HUES6 (cell line): ENCODE data around the gene SCRN1.

ENCODE experiments used
- H3K27ac ChIP-seq: 2 replicates; pipeline ENCODE4 v1.7.0; 2013; ENCODE audit warnings: low read depth, mild to moderate bottlenecking, low read length, inconsistent platforms
- H3K27me3 ChIP-seq: 2 replicates; pipeline ENCODE4 v1.6.1; 2013; ENCODE audit warnings: low read length; ENCODE audit not compliant: control insufficient read depth, insufficient read depth
- H3K36me3 ChIP-seq: 2 replicates; pipeline ENCODE4 v1.6.1; 2013; ENCODE audit warnings: low read length; ENCODE audit not compliant: control insufficient read depth, insufficient read depth
- H3K4me1 ChIP-seq: 2 replicates; pipeline ENCODE4 v1.6.1; 2013; ENCODE audit warnings: low read length; ENCODE audit not compliant: control insufficient read depth, insufficient read depth
- H3K4me3 ChIP-seq: 2 replicates; pipeline ENCODE4 v1.5.1; 2013; ENCODE audit warnings: low read depth, low read length
- H3K9ac ChIP-seq: one replicate; pipeline ENCODE4 v1.6.1; 2013; ENCODE audit warnings: mild to moderate bottlenecking, low read length
- H3K9me3 ChIP-seq: 2 replicates; pipeline ENCODE4 v1.6.1; 2013; ENCODE audit warnings: low read depth, low read length; ENCODE audit not compliant: control insufficient read depth, insufficient read depth

The SCRN1 gene

DNA sequence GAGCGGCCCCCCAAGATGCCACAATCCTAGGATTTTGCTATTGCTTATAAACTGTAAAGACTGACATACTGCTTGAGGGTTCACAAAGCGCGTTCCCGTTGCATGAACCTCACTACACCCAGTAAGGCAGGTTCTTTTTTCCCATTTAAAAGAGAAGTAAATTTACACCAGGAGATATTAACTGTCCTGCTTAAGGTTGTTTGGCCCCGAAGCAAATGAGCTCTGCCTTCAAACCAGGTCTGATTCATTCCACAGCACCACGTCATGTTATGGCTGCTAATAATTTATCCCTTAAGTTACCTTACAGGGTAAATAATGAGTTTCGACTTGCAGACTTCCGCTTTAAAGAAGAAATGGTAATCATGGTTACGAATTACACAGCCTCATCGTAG is 37.5 kb upstream of the SCRN1 start:
- H3K27me3 ChIP-seq, result no peaks in the 10 kb centered on the region
- H3K36me3 ChIP-seq, result peaks cover 5% of the 10 kb centered on the region
- H3K9me3 ChIP-seq, result no peaks in the 10 kb centered on the region
- H3K9ac ChIP-seq, result peak overlapping the region; percentile 76
- H3K27ac ChIP-seq, result peak overlapping the region; percentile 17; the same call in 1 of the 2 replicates
- H3K4me1 ChIP-seq, result peaks cover 27% of the 10 kb centered on the region
- peak overlapping the region; percentile 80 for H3K4me3 ChIP-seq

DNA sequence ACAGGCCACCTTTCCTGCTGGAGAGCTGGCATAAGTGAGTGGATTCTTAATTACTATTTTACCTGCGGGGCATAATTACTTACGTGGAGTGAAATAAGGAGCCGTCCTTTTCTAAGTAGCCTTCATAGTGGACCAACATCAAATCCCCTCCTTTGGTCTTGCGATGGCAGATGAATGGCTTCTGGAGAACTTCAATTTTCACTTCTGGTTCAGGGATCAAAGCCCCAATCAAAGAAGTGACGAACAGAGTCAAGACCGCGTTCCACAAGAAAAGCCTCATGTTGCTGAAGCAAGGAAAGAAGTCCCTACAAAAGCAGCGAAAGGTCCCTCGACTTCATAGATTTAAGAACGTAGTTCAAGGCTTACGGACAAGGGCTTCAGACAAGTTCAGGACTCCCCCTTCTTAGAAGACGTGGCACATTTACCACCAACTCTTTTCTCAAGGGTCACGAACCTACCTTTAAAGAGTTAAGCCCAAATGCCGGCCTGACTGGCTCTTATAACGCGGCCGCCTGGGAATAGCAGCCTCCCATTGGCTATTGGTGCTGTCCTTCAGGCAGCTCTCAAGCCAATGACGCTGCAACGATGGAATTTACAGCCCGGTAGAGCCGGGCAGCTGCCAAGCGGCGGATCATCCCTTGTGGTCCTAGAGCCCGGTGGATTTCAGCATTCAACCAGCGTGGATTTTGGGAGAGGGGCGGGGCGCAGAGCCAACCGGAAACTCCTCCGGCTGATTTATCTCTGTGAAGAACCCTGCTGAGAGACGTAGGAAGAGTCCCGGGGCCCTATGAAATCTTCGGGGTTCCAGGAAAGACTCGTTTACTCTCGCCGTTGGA is 36.8 kb upstream of the SCRN1 start, which contains the start of gene FKBP14:
Gene FKBP14 (minus strand): TSS at position 474 of the 836 bp plus-strand sequence. CDS start 194 bp downstream, at position 280.
- Histone ChIP-seq H3K36me3 (peaks cover 9% of the 10 kb centered on the region), H3K9ac (peak within 1 kb of the TSS; percentile 80), H3K4me3 (peak within 1 kb of the TSS; percentile 80), H3K4me1 (peaks cover 26% of the 10 kb centered on the region), H3K9me3 (no peaks in the 10 kb centered on the region), H3K27me3 (no peaks in the 10 kb centered on the region), H3K27ac (peak within 1 kb of the TSS; percentile 59)

DNA sequence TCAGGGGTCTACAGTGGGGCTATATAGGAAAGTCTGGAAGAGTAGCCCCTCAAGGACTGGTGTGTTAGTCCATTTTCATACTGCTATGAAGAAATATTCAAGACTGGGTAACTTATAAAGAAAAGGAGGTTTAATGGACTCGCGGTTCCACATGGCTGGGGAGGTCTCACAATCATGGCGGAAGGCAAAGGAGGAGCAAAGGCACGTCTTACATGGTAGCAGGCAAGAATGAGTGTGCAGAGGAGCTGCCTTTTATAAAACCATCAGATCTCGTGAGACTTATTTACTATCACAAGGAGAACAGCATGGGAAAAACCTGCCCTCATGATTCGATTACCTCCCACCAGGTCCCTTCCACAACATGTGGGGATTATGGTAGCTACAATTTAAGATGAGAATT is 33.9 kb upstream of the SCRN1 start:
- H3K4me1 ChIP-seq, result peaks cover 8% of the 10 kb centered on the region
- no peak overlapping the region for H3K9ac ChIP-seq
- peak overlapping the region; percentile 8; the same call in 1 of the 2 replicates for H3K4me3 ChIP-seq
- H3K27ac ChIP-seq, result no peak overlapping the region
- peaks cover 20% of the 10 kb centered on the region for H3K36me3 ChIP-seq
- no peaks in the 10 kb centered on the region for H3K9me3 ChIP-seq
- H3K27me3 ChIP-seq, result no peaks in the 10 kb centered on the region

DNA sequence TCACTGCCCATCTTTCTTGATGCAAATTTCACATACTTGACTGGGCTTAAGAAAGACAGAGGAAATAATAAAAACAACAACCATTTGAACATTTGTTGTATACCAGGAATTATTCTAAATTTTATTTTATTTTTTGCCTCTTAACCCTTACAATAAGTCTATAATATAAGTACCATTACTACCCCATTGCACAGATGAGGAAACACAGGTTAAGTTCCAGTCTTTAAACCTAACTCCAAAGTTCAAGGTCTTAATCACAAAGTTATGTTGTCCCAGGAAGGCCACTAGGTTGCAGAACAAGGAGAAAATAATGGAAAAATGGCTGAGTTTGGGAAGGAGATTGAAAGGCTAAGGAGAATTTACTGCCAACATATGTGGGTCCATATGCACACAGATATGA is 33.4 kb upstream of the SCRN1 start:
- Histone ChIP-seq H3K4me1 (peaks cover 8% of the 10 kb centered on the region), H3K4me3 (no peak overlapping the region), H3K27ac (no peak overlapping the region), H3K27me3 (no peaks in the 10 kb centered on the region), H3K36me3 (peaks cover 25% of the 10 kb centered on the region), H3K9ac (no peak overlapping the region), H3K9me3 (no peaks in the 10 kb centered on the region)

DNA sequence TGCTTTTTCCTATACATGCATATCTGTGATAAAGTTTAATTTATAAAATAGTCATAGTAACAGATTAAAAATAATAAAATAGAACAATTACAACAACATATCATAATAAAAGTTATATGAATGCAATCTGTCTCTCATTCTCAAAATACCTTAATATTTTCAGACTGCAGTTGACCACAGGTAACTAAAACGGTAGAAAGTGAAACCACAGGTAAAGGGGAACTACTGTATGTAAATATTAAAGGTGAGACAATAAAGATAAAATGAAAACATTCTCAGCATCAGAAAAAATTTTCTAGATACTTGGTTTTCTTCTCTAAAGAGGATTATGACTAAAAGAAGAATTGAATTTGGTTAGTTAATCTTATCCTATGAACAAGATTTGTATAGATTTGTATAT is 30.9 kb upstream of the SCRN1 start:
- Histone ChIP-seq H3K36me3 (peaks cover 38% of the 10 kb centered on the region), H3K4me1 (peaks cover 8% of the 10 kb centered on the region), H3K4me3 (no peak overlapping the region)

DNA sequence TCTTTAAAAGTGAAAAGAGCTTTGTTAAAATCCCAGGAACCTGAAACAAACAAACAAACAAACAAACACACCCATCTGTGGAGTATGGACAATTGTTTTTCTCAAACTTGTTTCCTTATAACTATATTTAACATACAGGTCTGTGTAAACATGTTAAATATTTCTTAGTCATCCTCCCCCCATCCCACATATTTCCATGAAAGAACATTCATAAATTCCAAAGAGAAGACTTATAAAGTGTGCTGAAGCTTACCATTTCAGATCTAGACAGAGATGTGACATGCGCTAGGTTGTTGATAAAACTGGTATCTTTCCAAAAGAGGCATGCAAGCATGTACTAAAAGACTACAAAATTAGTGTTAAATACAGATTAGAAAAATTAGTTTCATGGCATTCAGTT is 30.4 kb upstream of the SCRN1 start:
- Histone ChIP-seq H3K27ac (no peak overlapping the region), H3K4me1 (peaks cover 3% of the 10 kb centered on the region), H3K4me3 (no peak overlapping the region), H3K27me3 (no peaks in the 10 kb centered on the region), H3K9me3 (no peaks in the 10 kb centered on the region), H3K36me3 (peaks cover 40% of the 10 kb centered on the region), H3K9ac (no peak overlapping the region)

More for the DNA sequence above, 30.9 kb upstream of the SCRN1 start:
- H3K27me3 ChIP-seq, result no peaks in the 10 kb centered on the region
- no peak overlapping the region for H3K27ac ChIP-seq
- no peaks in the 10 kb centered on the region for H3K9me3 ChIP-seq
- no peak overlapping the region for H3K9ac ChIP-seq

DNA sequence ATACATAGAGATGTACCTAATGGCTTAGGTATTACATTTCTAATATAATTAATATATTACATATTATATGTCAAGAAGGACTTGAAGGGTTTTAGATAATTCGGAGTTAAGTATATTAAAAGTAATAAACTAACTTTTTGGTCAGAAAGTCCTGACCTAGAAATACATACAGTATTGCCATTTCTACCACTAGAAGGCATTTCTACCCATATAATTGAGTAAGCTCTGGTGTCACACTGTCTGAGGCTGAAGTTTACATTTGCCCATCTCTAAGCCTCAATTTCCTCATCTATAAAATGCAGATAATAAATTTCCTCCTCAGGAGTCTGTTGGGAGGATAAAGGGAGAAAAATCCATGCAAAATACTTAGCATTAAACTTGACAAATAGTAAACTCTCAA is 29.8 kb upstream of the SCRN1 start:
- H3K4me3 ChIP-seq, result no peak overlapping the region
- no peaks in the 10 kb centered on the region for H3K4me1 ChIP-seq
- no peaks in the 10 kb centered on the region for H3K27me3 ChIP-seq
- H3K9ac ChIP-seq, result no peak overlapping the region
- no peak overlapping the region for H3K27ac ChIP-seq
- H3K9me3 ChIP-seq, result no peaks in the 10 kb centered on the region
- peaks cover 46% of the 10 kb centered on the region for H3K36me3 ChIP-seq

DNA sequence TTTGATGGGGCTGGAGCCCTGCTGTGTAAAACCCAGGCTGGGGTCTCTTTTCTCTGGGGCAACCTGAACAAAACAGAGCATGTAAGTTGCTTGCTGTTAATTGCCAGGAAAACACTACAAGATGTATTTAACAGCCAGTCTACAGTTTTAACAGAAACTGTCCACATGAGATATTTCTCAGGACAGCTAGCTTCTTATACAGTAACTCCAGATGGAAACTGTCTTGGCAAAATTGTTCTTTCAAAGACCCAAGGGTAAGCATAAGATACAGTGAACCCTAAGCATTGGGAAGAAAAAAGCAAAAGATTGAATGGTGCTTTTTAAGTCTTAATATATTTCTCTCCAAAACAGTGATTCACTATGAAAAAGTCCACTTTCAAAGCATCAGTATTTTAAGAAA is 28.9 kb upstream of the SCRN1 start:
- no peak overlapping the region for H3K9ac ChIP-seq
- H3K9me3 ChIP-seq, result no peaks in the 10 kb centered on the region
- H3K4me3 ChIP-seq, result no peak overlapping the region
- no peak overlapping the region for H3K27ac ChIP-seq
- no peaks in the 10 kb centered on the region for H3K4me1 ChIP-seq
- peaks cover 55% of the 10 kb centered on the region for H3K36me3 ChIP-seq
- H3K27me3 ChIP-seq, result no peaks in the 10 kb centered on the region

DNA sequence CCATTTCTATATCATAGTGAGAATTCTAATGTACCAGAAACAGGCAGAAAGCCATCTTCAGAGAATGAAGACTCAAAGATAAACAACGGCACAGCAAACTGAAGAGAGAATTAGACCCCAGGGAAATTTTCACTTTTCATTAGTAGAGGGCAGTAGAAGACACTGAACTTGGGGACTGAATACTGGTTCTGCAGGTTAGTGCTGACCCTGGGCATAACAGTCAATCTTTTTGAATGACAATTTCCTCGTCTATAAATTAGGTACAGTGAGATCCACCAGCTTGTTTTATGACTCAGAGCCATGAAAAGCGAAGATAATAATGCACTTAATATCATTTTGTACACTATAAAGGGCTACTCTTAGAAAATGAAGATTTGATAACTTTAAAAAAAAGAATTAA is 23.2 kb upstream of the SCRN1 start:
- peaks cover 32% of the 10 kb centered on the region for H3K36me3 ChIP-seq

DNA sequence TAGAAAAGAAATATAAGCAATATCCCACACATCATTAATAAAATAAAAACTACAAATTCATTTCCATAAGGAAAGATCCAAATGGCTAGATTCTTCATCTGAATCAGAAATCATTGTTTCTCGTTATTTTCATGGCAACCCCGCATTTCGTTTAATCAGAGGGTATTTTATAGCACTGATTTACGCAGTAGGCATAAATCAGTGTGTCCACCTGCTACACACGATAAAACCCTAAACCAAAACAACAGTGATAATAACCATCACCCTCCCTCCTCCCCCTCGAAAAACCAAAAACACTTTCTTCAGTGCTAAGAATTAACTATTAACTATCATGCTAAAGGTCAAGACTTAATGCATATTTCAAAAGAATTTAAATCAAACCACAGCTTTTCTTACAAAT is 20.4 kb upstream of the SCRN1 start:
- Histone ChIP-seq H3K9me3 (no peaks in the 10 kb centered on the region), H3K27ac (no peak overlapping the region), H3K9ac (no peak overlapping the region), H3K36me3 (peaks cover 20% of the 10 kb centered on the region), H3K4me1 (peaks cover 7% of the 10 kb centered on the region), H3K27me3 (no peaks in the 10 kb centered on the region), H3K4me3 (no peak overlapping the region)

More for the DNA sequence above, 23.2 kb upstream of the SCRN1 start:
- H3K27ac ChIP-seq, result no peak overlapping the region
- H3K4me3 ChIP-seq, result no peak overlapping the region
- H3K27me3 ChIP-seq, result no peaks in the 10 kb centered on the region
- H3K9me3 ChIP-seq, result no peaks in the 10 kb centered on the region
- H3K9ac ChIP-seq, result no peak overlapping the region
- H3K4me1 ChIP-seq, result no peaks in the 10 kb centered on the region

DNA sequence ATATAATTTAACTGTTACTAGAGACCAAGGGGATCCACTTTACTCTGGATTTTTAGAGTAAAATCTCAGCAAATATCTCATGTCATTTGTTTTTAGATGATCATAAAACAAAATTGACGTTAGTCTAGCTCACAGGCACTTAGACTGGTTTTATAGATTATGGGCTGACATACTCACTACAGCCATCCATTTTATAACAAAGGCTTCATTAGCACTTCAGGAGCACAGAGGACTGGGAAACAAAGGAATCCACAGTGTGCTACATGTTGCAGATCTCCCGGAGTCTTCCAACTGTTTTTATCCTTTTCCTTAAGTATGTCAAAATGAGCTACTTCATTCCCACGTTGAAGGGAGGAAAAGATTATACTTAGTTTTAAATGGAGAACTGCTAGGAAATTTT is 15.9 kb upstream of the SCRN1 start:
- no peak overlapping the region for H3K27ac ChIP-seq
- H3K27me3 ChIP-seq, result no peaks in the 10 kb centered on the region
- H3K36me3 ChIP-seq, result no peaks in the 10 kb centered on the region
- H3K4me1 ChIP-seq, result peaks cover 20% of the 10 kb centered on the region
- H3K9ac ChIP-seq, result no peak overlapping the region
- no peak overlapping the region for H3K4me3 ChIP-seq
- H3K9me3 ChIP-seq, result no peaks in the 10 kb centered on the region
